NB4 (cell line): ENCODE measurements around the gene SAMD13.

Source experiments
- POLR2A ChIP-seq: IDR thresholded peaks from 2 replicates; pipeline ENCODE4 v1.6.1; 2011; ENCODE audit warnings: mild to moderate bottlenecking; ENCODE audit not compliant: insufficient read length; ENCODE audit errors: extremely low read depth
- TF ChIP-seq, protein P1 (sequence below): IDR thresholded peaks from one replicate; pipeline ENCODE4 v1.5.1; 2012; ENCODE audit warnings: low read depth, low read length

DNA sequence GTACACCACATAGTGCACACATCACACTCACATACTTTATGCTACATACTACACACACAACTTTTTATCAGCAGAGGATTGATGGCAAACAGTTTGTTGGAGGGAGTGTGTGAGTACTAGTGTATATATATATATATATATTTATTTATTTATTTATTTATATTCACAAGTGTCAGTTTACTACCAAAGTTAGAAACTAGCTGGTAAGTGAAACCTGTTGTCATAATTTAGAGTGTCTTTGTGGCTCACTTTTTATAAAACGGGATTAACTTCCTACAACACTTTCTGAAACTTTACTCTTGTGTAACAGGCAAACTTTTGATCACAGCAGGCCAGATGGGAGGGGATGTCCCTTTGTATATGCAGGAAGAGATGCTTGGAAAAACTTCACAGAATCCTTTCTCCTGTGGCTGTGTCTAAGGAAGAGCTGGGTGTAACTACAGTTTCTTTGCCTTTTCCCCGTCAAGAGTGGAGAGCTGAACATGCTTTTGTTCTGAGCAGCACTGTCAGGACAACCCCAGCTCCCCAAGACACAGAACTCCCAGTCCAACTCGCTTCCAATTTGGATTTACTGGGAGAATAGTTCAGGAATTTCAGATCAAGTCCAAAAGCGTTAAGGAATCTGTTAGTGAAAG is 1.9 kb upstream of the SAMD13 start:
- TF ChIP-seq, protein P1, sequence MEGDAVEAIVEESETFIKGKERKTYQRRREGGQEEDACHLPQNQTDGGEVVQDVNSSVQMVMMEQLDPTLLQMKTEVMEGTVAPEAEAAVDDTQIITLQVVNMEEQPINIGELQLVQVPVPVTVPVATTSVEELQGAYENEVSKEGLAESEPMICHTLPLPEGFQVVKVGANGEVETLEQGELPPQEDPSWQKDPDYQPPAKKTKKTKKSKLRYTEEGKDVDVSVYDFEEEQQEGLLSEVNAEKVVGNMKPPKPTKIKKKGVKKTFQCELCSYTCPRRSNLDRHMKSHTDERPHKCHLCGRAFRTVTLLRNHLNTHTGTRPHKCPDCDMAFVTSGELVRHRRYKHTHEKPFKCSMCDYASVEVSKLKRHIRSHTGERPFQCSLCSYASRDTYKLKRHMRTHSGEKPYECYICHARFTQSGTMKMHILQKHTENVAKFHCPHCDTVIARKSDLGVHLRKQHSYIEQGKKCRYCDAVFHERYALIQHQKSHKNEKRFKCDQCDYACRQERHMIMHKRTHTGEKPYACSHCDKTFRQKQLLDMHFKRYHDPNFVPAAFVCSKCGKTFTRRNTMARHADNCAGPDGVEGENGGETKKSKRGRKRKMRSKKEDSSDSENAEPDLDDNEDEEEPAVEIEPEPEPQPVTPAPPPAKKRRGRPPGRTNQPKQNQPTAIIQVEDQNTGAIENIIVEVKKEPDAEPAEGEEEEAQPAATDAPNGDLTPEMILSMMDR, result no peak
- no peak for TF ChIP-seq POLR2A
